Activated CD4-positive, alpha-beta memory T cell treated with anti-CD3 and anti-CD28 coated beads, Interleukin-2, amount 10 ng/mL, durations not matched to agents 7 days and 5 days (primary cell): Measurements from ENCODE around the gene ADAMTS17. TPM values are rescaled to one million over a fixed set of nuclear protein-coding genes. Genes with fewer than 3 reads are reported as not detected.

ENCODE experiments used
- CTCF ChIA-PET: fragments of 350-600 bp; sonication (Branson Sonifier 250); formaldehyde crosslinking; loops from one replicate; lab custom pipeline; 2021; ENCODE audit warnings: antibody characterized with exemption, inconsistent platforms; lab: Charles Lee
- POLR2A ChIA-PET: fragments of 350-600 bp; sonication (Branson Sonifier 250); formaldehyde crosslinking; loops from one replicate; lab custom pipeline; 2021; ENCODE audit warnings: antibody characterized with exemption; lab: Charles Lee
- DNase-seq: peaks from one replicate; pipeline ENCODE4 v3.0.0-alpha.2; 2020
- H3K27ac Mint-ChIP-seq: one replicate; pipeline ENCODE4 v1.8.0; 2021; ENCODE audit warnings: mild to moderate bottlenecking, mixed read lengths
- H3K27me3 Mint-ChIP-seq: one replicate; pipeline ENCODE4 v1.8.0; 2021; ENCODE audit warnings: mixed read lengths
- H3K36me3 Mint-ChIP-seq: one replicate; pipeline ENCODE4 v1.8.0; 2021; ENCODE audit warnings: low read depth, mixed read lengths
- H3K4me1 Mint-ChIP-seq: one replicate; pipeline ENCODE4 v1.8.0; 2021; ENCODE audit warnings: mixed read lengths
- H3K4me3 Mint-ChIP-seq: one replicate; pipeline ENCODE4 v1.8.0; 2021; ENCODE audit warnings: mild to moderate bottlenecking, mixed read lengths
- H3K9me3 Mint-ChIP-seq: one replicate; pipeline ENCODE4 v1.8.0; 2021; ENCODE audit warnings: mixed read lengths
- total RNA-seq, 2 experiments: library from RNA; stranded (reverse); gene quantifications; one replicate each; pipeline ENCODE4 v1.2.3, GENCODE V29; 2021

Gene ADAMTS17
- total RNA-seq, 2 experiments from 2014 or later = 0.38 to 0.68 TPM

- Mint-ChIP-seq H3K36me3 (no peaks in the 10 kb centered on the region), H3K4me1 (no peaks in the 10 kb centered on the region), H3K9me3 (peaks cover 5% of the 10 kb centered on the region), H3K27ac (no peak overlapping the region), H3K4me3 (no peak overlapping the region), H3K27me3 (no peaks in the 10 kb centered on the region)
- POLR2A ChIA-PET = no interaction called here
- CTCF ChIA-PET = no interaction called here
- no peak for DNase-seq
Observed at GRCh38 chr15:100245487-100245820, 96.3 kb downstream of the ADAMTS17 start.

GRCh38 chr15:100244796-100245486, 96.8 kb downstream of the ADAMTS17 start:
- ChIA-PET CTCF (no interaction called here), POLR2A (no interaction called here)
- Mint-ChIP-seq H3K4me1 (no peaks in the 10 kb centered on the region), H3K27ac (no peak overlapping the region), H3K27me3 (no peaks in the 10 kb centered on the region), H3K36me3 (no peaks in the 10 kb centered on the region), H3K9me3 (peaks cover 5% of the 10 kb centered on the region), H3K4me3 (no peak overlapping the region)
- DNase-seq = no peak

- Mint-ChIP-seq H3K27me3 (no peaks in the 10 kb centered on the region), H3K4me3 (no peak overlapping the region), H3K4me1 (no peaks in the 10 kb centered on the region), H3K36me3 (no peaks in the 10 kb centered on the region), H3K9me3 (peaks cover 5% of the 10 kb centered on the region), H3K27ac (no peak overlapping the region)
- CTCF ChIA-PET = no interaction called here
- POLR2A ChIA-PET = no interaction called here
- no peak for DNase-seq
Observed at GRCh38 chr15:100242989-100243388, 98.8 kb downstream of the ADAMTS17 start.

- Mint-ChIP-seq H3K4me3 (no peak overlapping the region), H3K9me3 (peaks cover 5% of the 10 kb centered on the region), H3K27me3 (no peaks in the 10 kb centered on the region), H3K27ac (no peak overlapping the region), H3K36me3 (no peaks in the 10 kb centered on the region), H3K4me1 (no peaks in the 10 kb centered on the region)
- no peak for DNase-seq
- ChIA-PET CTCF (no interaction called here), POLR2A (no interaction called here)
Observed at GRCh38 chr15:100241572-100242482, 99.9 kb downstream of the ADAMTS17 start.

- no peak for DNase-seq
- Mint-ChIP-seq H3K9me3 (no peaks in the 10 kb centered on the region), H3K27ac (no peak overlapping the region), H3K27me3 (no peaks in the 10 kb centered on the region), H3K4me1 (no peaks in the 10 kb centered on the region), H3K4me3 (no peak overlapping the region), H3K36me3 (no peaks in the 10 kb centered on the region)
- ChIA-PET CTCF (no interaction called here), POLR2A (no interaction called here)
Observed at GRCh38 chr15:100236981-100237720, 104.6 kb downstream of the ADAMTS17 start.

GRCh38 chr15:100235030-100235617, 106.7 kb downstream of the ADAMTS17 start:
- H3K27me3 Mint-ChIP-seq = no peaks in the 10 kb centered on the region
- no peaks in the 10 kb centered on the region for H3K4me1 Mint-ChIP-seq
- CTCF ChIA-PET = no interaction called here
- no peak overlapping the region for H3K4me3 Mint-ChIP-seq
- POLR2A ChIA-PET = no interaction called here
- H3K27ac Mint-ChIP-seq = no peak overlapping the region
- H3K36me3 Mint-ChIP-seq = no peaks in the 10 kb centered on the region
- no peak for DNase-seq
- H3K9me3 Mint-ChIP-seq = no peaks in the 10 kb centered on the region

- H3K4me1 Mint-ChIP-seq = no peaks in the 10 kb centered on the region
- H3K9me3 Mint-ChIP-seq = no peaks in the 10 kb centered on the region
- H3K36me3 Mint-ChIP-seq = no peaks in the 10 kb centered on the region
- no peak overlapping the region for H3K4me3 Mint-ChIP-seq
- DNase-seq = no peak
- H3K27ac Mint-ChIP-seq = no peak overlapping the region
- POLR2A ChIA-PET = no interaction called here
- H3K27me3 Mint-ChIP-seq = no peaks in the 10 kb centered on the region
- CTCF ChIA-PET = no interaction called here
Observed at GRCh38 chr15:100234158-100235029, 107.4 kb downstream of the ADAMTS17 start.

- ChIA-PET CTCF (no interaction called here), POLR2A (no interaction called here)
- no peaks in the 10 kb centered on the region for H3K36me3 Mint-ChIP-seq
- H3K27me3 Mint-ChIP-seq = no peaks in the 10 kb centered on the region
- peaks cover 5% of the 10 kb centered on the region for H3K9me3 Mint-ChIP-seq
- no peak for DNase-seq
- no peaks in the 10 kb centered on the region for H3K4me1 Mint-ChIP-seq
- no peak overlapping the region for H3K27ac Mint-ChIP-seq
- no peak overlapping the region for H3K4me3 Mint-ChIP-seq
Observed at GRCh38 chr15:100230784-100231183, 111.0 kb downstream of the ADAMTS17 start.

GRCh38 chr15:100229181-100230163, 112.3 kb downstream of the ADAMTS17 start:
- ChIA-PET CTCF (no interaction called here), POLR2A (no interaction called here)
- Mint-ChIP-seq H3K4me1 (no peaks in the 10 kb centered on the region), H3K9me3 (peaks cover 5% of the 10 kb centered on the region), H3K36me3 (no peaks in the 10 kb centered on the region), H3K4me3 (no peak overlapping the region), H3K27ac (no peak overlapping the region), H3K27me3 (no peaks in the 10 kb centered on the region)
- no peak for DNase-seq

- no peaks in the 10 kb centered on the region for H3K4me1 Mint-ChIP-seq
- DNase-seq = no peak
- ChIA-PET POLR2A (no interaction called here), CTCF (no interaction called here)
- H3K9me3 Mint-ChIP-seq = peaks cover 5% of the 10 kb centered on the region
- H3K27me3 Mint-ChIP-seq = no peaks in the 10 kb centered on the region
- no peaks in the 10 kb centered on the region for H3K36me3 Mint-ChIP-seq
- H3K27ac Mint-ChIP-seq = no peak overlapping the region
- H3K4me3 Mint-ChIP-seq = no peak overlapping the region
Observed at GRCh38 chr15:100227781-100228180, 114.0 kb downstream of the ADAMTS17 start.

- H3K27ac Mint-ChIP-seq = no peak overlapping the region
- CTCF ChIA-PET = no interaction called here
- H3K36me3 Mint-ChIP-seq = no peaks in the 10 kb centered on the region
- DNase-seq = no peak
- peaks cover 5% of the 10 kb centered on the region for H3K9me3 Mint-ChIP-seq
- no peaks in the 10 kb centered on the region for H3K27me3 Mint-ChIP-seq
- H3K4me3 Mint-ChIP-seq = no peak overlapping the region
- H3K4me1 Mint-ChIP-seq = no peaks in the 10 kb centered on the region
- POLR2A ChIA-PET = no interaction called here
Observed at GRCh38 chr15:100226107-100226506, 115.7 kb downstream of the ADAMTS17 start.
